GM18870 (cell line): ENCODE results near the gene EBNA1BP2.
"Not testable (repeated sequence)": the region's sequence is repeated elsewhere in the genome, so short reads cannot be mapped to it uniquely, and the experiment has no call there.

Source experiments
- ATAC-seq: cut with Tn5 transposase; IDR thresholded peaks from one replicate; pipeline ENCODE4 v1.9.1; 2021; ENCODE audit warnings: moderate library complexity; ENCODE audit not compliant: unreplicated experiment

The EBNA1BP2 gene

GRCh38 chr1:43121256-43121900 lies 50.7 kb downstream of the EBNA1BP2 start:
- ATAC-seq = no peak

GRCh38 chr1:43119928-43120586 lies 52.0 kb downstream of the EBNA1BP2 start:
- ATAC-seq = not testable (repeated sequence)
